ENCODE results near the gene TIAM1.
"Not testable (repeated sequence)": the region's sequence is repeated elsewhere in the genome, so short reads cannot be mapped to it uniquely, and the experiment has no call there.

The TIAM1 gene

GRCh38 chr21:31233711-31234110 is 110.3 kb downstream of the TIAM1 start:
- H2BK120ac ChIP-seq (ENCODE audit: low read depth, low read length): no peak overlapping the region
- peaks cover 1% of the 10 kb centered on the region for H3K79me1 ChIP-seq (ENCODE audit: low read depth, low read length)
- no peak overlapping the region for H3K18ac ChIP-seq (ENCODE audit: low read length)
- H3K27ac ChIP-seq (replicated peaks; ENCODE audit: low read length): no peak overlapping the region
- no peak overlapping the region for H2AK5ac ChIP-seq (ENCODE audit: low read depth, low read length)
- H3K9me3 ChIP-seq (replicated peaks in 1 of 2; ENCODE audit: control insufficient read depth in 2 of 2, insufficient read depth in 1 of 2, low read depth in 1 of 2, low read length in 2 of 2): peaks cover 0 to 16% of the 10 kb centered on the region in 2 donors
- H2BK5ac ChIP-seq (ENCODE audit: low read length): no peak overlapping the region
- no peaks in the 10 kb centered on the region for H3K4me1 ChIP-seq (ENCODE audit: control insufficient read depth in 2 of 2, insufficient read depth in 1 of 2, low read depth in 1 of 2, low read length in 2 of 2)
- no peak overlapping the region for H3K4me3 ChIP-seq (ENCODE audit: low read length in 2 of 2)
- no peak overlapping the region for H3K4me2 ChIP-seq (ENCODE audit: insufficient read depth, low read length, poor library complexity, severe bottlenecking)
- no CpG with 5 or more reads among the region's 9 CpGs for WGBS, 2 donors (ENCODE audit: extremely low coverage in 2 of 2, insufficient read length in 2 of 2, insufficient replicate concordance in 1 of 2)
- peaks cover 0 to 30% of the 10 kb centered on the region in 2 donors for H3K36me3 ChIP-seq (replicated peaks in 1 of 2; ENCODE audit: control insufficient read depth in 2 of 2, insufficient read depth in 2 of 2, low read length in 2 of 2)
- H4K91ac ChIP-seq (ENCODE audit: low read depth, low read length, poor library complexity): no peak overlapping the region
- H2AFZ ChIP-seq (ENCODE audit: low read length): no peak overlapping the region
- DNase-seq (ENCODE audit: low spot score): no peak
- no peak overlapping the region for H2BK15ac ChIP-seq (ENCODE audit: low read length)
- no peaks in the 10 kb centered on the region for H3K27me3 ChIP-seq (ENCODE audit: control insufficient read depth in 3 of 3, insufficient read depth in 3 of 3, low read depth in 1 of 3, low read length in 3 of 3)
- no peak overlapping the region for H3K4ac ChIP-seq (ENCODE audit: low read length)
- no peak overlapping the region for H4K8ac ChIP-seq (ENCODE audit: low read depth, low read length)
- no peak overlapping the region for H3K14ac ChIP-seq (ENCODE audit: low read length)
- H3K9ac ChIP-seq (ENCODE audit: low read depth, low read length, poor library complexity): no peak overlapping the region
- H2BK12ac ChIP-seq (ENCODE audit: low read length): no peak overlapping the region
- no peak overlapping the region for H3K23ac ChIP-seq (ENCODE audit: low read depth, low read length, poor library complexity)

DNA sequence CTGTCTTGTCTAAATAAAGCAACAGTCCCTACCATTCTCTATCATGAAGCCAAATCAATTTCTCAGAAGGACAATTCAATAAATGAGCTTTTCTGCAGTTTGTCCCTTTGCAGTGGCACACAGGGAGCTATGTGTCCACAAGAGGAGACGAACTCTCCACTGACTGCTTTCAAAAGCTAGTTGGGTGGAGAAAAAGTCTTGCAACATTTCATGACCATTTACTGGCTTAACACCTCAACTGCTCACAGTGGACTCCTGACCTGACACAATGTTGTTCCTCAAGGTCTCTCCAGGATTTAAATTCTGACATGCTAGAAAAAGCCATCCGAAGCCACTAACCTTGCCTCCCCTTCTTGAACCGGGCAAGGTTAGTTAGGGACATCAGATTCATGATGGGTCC is 111.7 kb downstream of the TIAM1 start:
- no peak overlapping the region for H3K4me3 ChIP-seq (ENCODE audit: low read length in 2 of 2)
- H2BK15ac ChIP-seq (ENCODE audit: low read length): no peak overlapping the region
- peaks cover 0 to 34% of the 10 kb centered on the region in 2 donors for H3K36me3 ChIP-seq (replicated peaks in 1 of 2; ENCODE audit: control insufficient read depth in 2 of 2, insufficient read depth in 2 of 2, low read length in 2 of 2)
- peaks cover 1% of the 10 kb centered on the region for H3K79me1 ChIP-seq (ENCODE audit: low read depth, low read length)
- H4K8ac ChIP-seq (ENCODE audit: low read depth, low read length): no peak overlapping the region
- H2BK5ac ChIP-seq (ENCODE audit: low read length): no peak overlapping the region
- WGBS, 2 donors (ENCODE audit: extremely low coverage in 2 of 2, insufficient read length in 2 of 2, insufficient replicate concordance in 1 of 2): no CpG with 5 or more reads among the region's 3 CpGs
- H3K14ac ChIP-seq (ENCODE audit: low read length): no peak overlapping the region
- H3K9ac ChIP-seq (ENCODE audit: low read depth, low read length, poor library complexity): no peak overlapping the region
- H3K4me2 ChIP-seq (ENCODE audit: insufficient read depth, low read length, poor library complexity, severe bottlenecking): no peak overlapping the region
- peaks cover 0 to 16% of the 10 kb centered on the region in 2 donors for H3K9me3 ChIP-seq (replicated peaks in 1 of 2; ENCODE audit: control insufficient read depth in 2 of 2, insufficient read depth in 1 of 2, low read depth in 1 of 2, low read length in 2 of 2)
- no peak overlapping the region for H2BK12ac ChIP-seq (ENCODE audit: low read length)
- H2AK5ac ChIP-seq (ENCODE audit: low read depth, low read length): no peak overlapping the region
- no peak for DNase-seq (ENCODE audit: low spot score)
- H3K27me3 ChIP-seq (ENCODE audit: control insufficient read depth in 3 of 3, insufficient read depth in 3 of 3, low read depth in 1 of 3, low read length in 3 of 3): no peaks in the 10 kb centered on the region
- H3K4me1 ChIP-seq (ENCODE audit: control insufficient read depth in 2 of 2, insufficient read depth in 1 of 2, low read depth in 1 of 2, low read length in 2 of 2): no peaks in the 10 kb centered on the region
- H3K23ac ChIP-seq (ENCODE audit: low read depth, low read length, poor library complexity): no peak overlapping the region
- H3K4ac ChIP-seq (ENCODE audit: low read length): no peak overlapping the region
- H3K18ac ChIP-seq (ENCODE audit: low read length): no peak overlapping the region
- no peak overlapping the region for H4K91ac ChIP-seq (ENCODE audit: low read depth, low read length, poor library complexity)
- no peak overlapping the region for H2AFZ ChIP-seq (ENCODE audit: low read length)
- H2BK120ac ChIP-seq (ENCODE audit: low read depth, low read length): no peak overlapping the region
- H3K27ac ChIP-seq (replicated peaks; ENCODE audit: low read length): no peak overlapping the region

DNA sequence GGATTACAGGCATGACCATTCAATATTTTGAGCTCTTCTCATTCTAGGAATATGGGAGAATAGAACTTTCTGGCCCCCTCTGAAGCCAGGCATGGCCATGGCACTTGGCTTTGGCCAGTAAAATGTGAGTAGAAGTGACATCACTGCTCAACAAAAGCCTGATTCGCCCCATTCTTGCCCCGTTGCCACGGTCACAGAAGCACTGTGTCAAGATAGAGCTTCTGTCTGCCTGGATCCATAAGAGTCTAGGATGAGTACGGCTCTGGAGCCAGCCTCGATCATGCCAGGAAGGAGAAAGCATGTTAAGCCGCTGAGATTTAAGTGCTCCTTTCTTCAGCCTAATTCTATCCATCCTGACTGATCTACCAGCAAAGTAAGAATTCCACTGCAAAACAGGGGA is 113.1 kb downstream of the TIAM1 start:
- Histone ChIP-seq H2BK12ac (ENCODE audit: low read length) (no peak overlapping the region), H3K27me3 (ENCODE audit: control insufficient read depth in 3 of 3, insufficient read depth in 3 of 3, low read depth in 1 of 3, low read length in 3 of 3) (no peaks in the 10 kb centered on the region), H3K18ac (ENCODE audit: low read length) (no peak overlapping the region), H3K4me1 (ENCODE audit: control insufficient read depth in 2 of 2, insufficient read depth in 1 of 2, low read depth in 1 of 2, low read length in 2 of 2) (no peaks in the 10 kb centered on the region), H3K4me2 (ENCODE audit: insufficient read depth, low read length, poor library complexity, severe bottlenecking) (no peak overlapping the region), H3K27ac (replicated peaks; ENCODE audit: low read length) (no peak overlapping the region), H2AK5ac (ENCODE audit: low read depth, low read length) (no peak overlapping the region), H3K9ac (ENCODE audit: low read depth, low read length, poor library complexity) (no peak overlapping the region), H3K79me1 (ENCODE audit: low read depth, low read length) (peaks cover 1% of the 10 kb centered on the region), H2BK5ac (ENCODE audit: low read length) (no peak overlapping the region), H4K91ac (ENCODE audit: low read depth, low read length, poor library complexity) (no peak overlapping the region), H3K4me3 (ENCODE audit: low read length in 2 of 2) (no peak overlapping the region), H4K8ac (ENCODE audit: low read depth, low read length) (no peak overlapping the region), H3K4ac (ENCODE audit: low read length) (no peak overlapping the region), H3K9me3 (replicated peaks in 1 of 2; ENCODE audit: control insufficient read depth in 2 of 2, insufficient read depth in 1 of 2, low read depth in 1 of 2, low read length in 2 of 2) (peaks cover 0 to 16% of the 10 kb centered on the region in 2 donors), H2BK15ac (ENCODE audit: low read length) (no peak overlapping the region), H3K14ac (ENCODE audit: low read length) (no peak overlapping the region), H2AFZ (ENCODE audit: low read length) (no peak overlapping the region), H2BK120ac (ENCODE audit: low read depth, low read length) (no peak overlapping the region), H3K36me3 (replicated peaks in 1 of 2; ENCODE audit: control insufficient read depth in 2 of 2, insufficient read depth in 2 of 2, low read length in 2 of 2) (peaks cover 0 to 35% of the 10 kb centered on the region in 2 donors), H3K23ac (ENCODE audit: low read depth, low read length, poor library complexity) (no peak overlapping the region)
- no peak for DNase-seq (ENCODE audit: low spot score)
- no CpG with 5 or more reads among the region's 6 CpGs for WGBS, 2 donors (ENCODE audit: extremely low coverage in 2 of 2, insufficient read length in 2 of 2, insufficient replicate concordance in 1 of 2)

DNA sequence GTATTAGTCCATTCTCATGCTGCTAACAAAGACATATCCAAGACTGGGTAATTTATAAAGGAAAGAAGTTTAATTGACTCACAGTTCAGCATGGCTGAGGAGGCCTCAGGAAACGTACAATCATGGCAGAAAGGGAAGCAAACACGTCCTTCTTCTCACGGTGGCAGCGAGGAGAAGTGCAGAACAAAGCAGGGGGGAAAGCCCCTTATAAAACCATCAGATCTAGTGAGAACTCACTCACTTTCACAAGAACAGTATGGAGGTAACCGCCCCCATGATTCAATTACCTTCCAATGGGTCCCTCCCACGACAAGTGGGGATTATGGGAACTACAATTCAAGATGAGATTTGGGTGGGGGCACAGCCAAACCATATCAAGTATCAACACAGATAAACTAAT is 115.3 kb downstream of the TIAM1 start:
- H2AK5ac ChIP-seq (ENCODE audit: low read depth, low read length); H3K79me1 ChIP-seq (ENCODE audit: low read depth, low read length); H3K14ac ChIP-seq (ENCODE audit: low read length); H3K4me2 ChIP-seq (ENCODE audit: insufficient read depth, low read length, poor library complexity, severe bottlenecking); DNase-seq (ENCODE audit: low spot score); H3K27ac ChIP-seq (replicated peaks; ENCODE audit: low read length); H4K91ac ChIP-seq (ENCODE audit: low read depth, low read length, poor library complexity); H4K8ac ChIP-seq (ENCODE audit: low read depth, low read length); H2BK5ac ChIP-seq (ENCODE audit: low read length); H2BK12ac ChIP-seq (ENCODE audit: low read length); H2BK120ac ChIP-seq (ENCODE audit: low read depth, low read length); H3K9ac ChIP-seq (ENCODE audit: low read depth, low read length, poor library complexity); H3K9me3 ChIP-seq (replicated peaks in 1 of 2; ENCODE audit: control insufficient read depth in 2 of 2, insufficient read depth in 1 of 2, low read depth in 1 of 2, low read length in 2 of 2); H3K18ac ChIP-seq (ENCODE audit: low read length); H3K4ac ChIP-seq (ENCODE audit: low read length); H3K27me3 ChIP-seq (ENCODE audit: control insufficient read depth in 3 of 3, insufficient read depth in 3 of 3, low read depth in 1 of 3, low read length in 3 of 3); H3K23ac ChIP-seq (ENCODE audit: low read depth, low read length, poor library complexity); H3K4me1 ChIP-seq (ENCODE audit: control insufficient read depth in 2 of 2, insufficient read depth in 1 of 2, low read depth in 1 of 2, low read length in 2 of 2); H2AFZ ChIP-seq (ENCODE audit: low read length); H2BK15ac ChIP-seq (ENCODE audit: low read length); H3K4me3 ChIP-seq (ENCODE audit: low read length in 2 of 2): not testable (repeated sequence)
- no CpG with 5 or more reads among the region's 6 CpGs for WGBS, 2 donors (ENCODE audit: extremely low coverage in 2 of 2, insufficient read length in 2 of 2, insufficient replicate concordance in 1 of 2)
- H3K36me3 ChIP-seq (replicated peaks in 1 of 2; ENCODE audit: control insufficient read depth in 2 of 2, insufficient read depth in 2 of 2, low read length in 2 of 2): peaks cover 0 to 41% of the 10 kb centered on the region in 2 donors
